ENCODE data around the gene DPT.

- TF ChIP-seq, protein P1, sequence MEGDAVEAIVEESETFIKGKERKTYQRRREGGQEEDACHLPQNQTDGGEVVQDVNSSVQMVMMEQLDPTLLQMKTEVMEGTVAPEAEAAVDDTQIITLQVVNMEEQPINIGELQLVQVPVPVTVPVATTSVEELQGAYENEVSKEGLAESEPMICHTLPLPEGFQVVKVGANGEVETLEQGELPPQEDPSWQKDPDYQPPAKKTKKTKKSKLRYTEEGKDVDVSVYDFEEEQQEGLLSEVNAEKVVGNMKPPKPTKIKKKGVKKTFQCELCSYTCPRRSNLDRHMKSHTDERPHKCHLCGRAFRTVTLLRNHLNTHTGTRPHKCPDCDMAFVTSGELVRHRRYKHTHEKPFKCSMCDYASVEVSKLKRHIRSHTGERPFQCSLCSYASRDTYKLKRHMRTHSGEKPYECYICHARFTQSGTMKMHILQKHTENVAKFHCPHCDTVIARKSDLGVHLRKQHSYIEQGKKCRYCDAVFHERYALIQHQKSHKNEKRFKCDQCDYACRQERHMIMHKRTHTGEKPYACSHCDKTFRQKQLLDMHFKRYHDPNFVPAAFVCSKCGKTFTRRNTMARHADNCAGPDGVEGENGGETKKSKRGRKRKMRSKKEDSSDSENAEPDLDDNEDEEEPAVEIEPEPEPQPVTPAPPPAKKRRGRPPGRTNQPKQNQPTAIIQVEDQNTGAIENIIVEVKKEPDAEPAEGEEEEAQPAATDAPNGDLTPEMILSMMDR (IDR thresholded peaks at IDR 0.05): no peak
- TF ChIP-seq POLR2A (IDR thresholded peaks at IDR 0.05): no peak
Measured at GRCh38 chr1:168700575-168701268, 28.3 kb downstream of the DPT start.

Measured in upper lobe of left lung (tissue), 4 donors.